HEK293 (cell line): ENCODE measurements around the gene GIPC1.

Experiments used
- CTCF ChIA-PET: fragments of 350-600 bp; formaldehyde crosslinking; extraction: SDS; loops from one replicate; lab custom pipeline; 2021; ENCODE audit warnings: antibody characterized with exemption; lab: Yijun Ruan, JAX
- POLR2A ChIA-PET: fragments of 300-600 bp; formaldehyde crosslinking; extraction: SDS; loops from one replicate; lab custom pipeline; 2020; ENCODE audit warnings: antibody characterized with exemption, inconsistent platforms; lab: Yijun Ruan, JAX
- H3K27ac ChIP-seq: fragments of 200-500 bp; sonication (Bioruptor generic); 2 replicates; pipeline ENCODE4 v1.5.1; 2014; ENCODE audit warnings: low read depth, low read length, control low read depth, inconsistent platforms; ENCODE audit errors: extremely low read depth
- H3K36me3 ChIP-seq, 2 experiments: fragments of 200-500 bp in 1 of 2; sonication (Bioruptor generic) in 1 of 2; 1 replicate in 1 of 2; 2 replicates in 1 of 2; pipeline ENCODE4 v1.5.1; 2014 to 2017; ENCODE audit warnings: inconsistent platforms in 2 of 2, low read length in 2 of 2; ENCODE audit not compliant: control insufficient read depth in 2 of 2, insufficient read depth in 1 of 2
- H3K4me1 ChIP-seq: fragments of 200-500 bp; sonication (Bioruptor generic); 2 replicates; pipeline ENCODE4 v1.5.1; 2014; ENCODE audit warnings: mild to moderate bottlenecking, low read length, inconsistent platforms; ENCODE audit not compliant: control insufficient read depth, insufficient read depth
- H3K4me3 ChIP-seq: 2 replicates; pipeline ENCODE4 v1.5.1; 2011; ENCODE audit warnings: low read depth, mild to moderate bottlenecking, control low read depth, low read length, moderate library complexity
- H3K9me3 ChIP-seq: fragments of 200-500 bp; sonication (Bioruptor generic); 2 replicates; pipeline ENCODE4 v1.5.1; 2014; ENCODE audit warnings: low read depth, low read length, inconsistent platforms; ENCODE audit not compliant: control insufficient read depth, insufficient read depth
- AEBP2 ChIP-seq: fragments of 450-650 bp; formaldehyde crosslinking; IDR thresholded peaks from 2 replicates; pipeline ENCODE4 v1.5.1; 2016; ENCODE audit warnings: missing biosample characterization, missing genetic modification characterization, borderline replicate concordance
- KLF17 ChIP-seq: fragments of 450-650 bp; formaldehyde crosslinking; IDR thresholded peaks from 2 replicates; pipeline ENCODE4 v1.5.1; 2016; ENCODE audit warnings: missing biosample characterization, missing genetic modification characterization
- KLF8 ChIP-seq: fragments of 450-650 bp; formaldehyde crosslinking; IDR thresholded peaks from 2 replicates; pipeline ENCODE4 v1.5.1; 2016; ENCODE audit warnings: missing biosample characterization, missing genetic modification characterization
- OSR2 ChIP-seq: fragments of 450-650 bp; formaldehyde crosslinking; IDR thresholded peaks from 2 replicates; pipeline ENCODE4 v1.5.1; 2016; ENCODE audit warnings: missing biosample characterization, missing genetic modification characterization
- PBX3 ChIP-seq: sonication (generic); formaldehyde crosslinking; IDR thresholded peaks from 2 replicates; pipeline ENCODE4 v1.8.1; 2022; ENCODE audit warnings: mild to moderate bottlenecking, moderate library complexity, missing genetic modification reagents
- PRDM4 ChIP-seq: fragments of 450-650 bp; formaldehyde crosslinking; IDR thresholded peaks from 2 replicates; pipeline ENCODE4 v1.5.1; 2017; ENCODE audit warnings: missing biosample characterization, missing genetic modification characterization
- REST ChIP-seq: fragments of 450-650 bp; formaldehyde crosslinking; IDR thresholded peaks from 2 replicates; pipeline ENCODE4 v1.5.1; 2016; ENCODE audit warnings: missing biosample characterization, missing genetic modification characterization
- SCRT1 ChIP-seq: fragments of 450-650 bp; formaldehyde crosslinking; IDR thresholded peaks from 2 replicates; pipeline ENCODE4 v1.5.1; 2016; ENCODE audit warnings: missing biosample characterization, missing genetic modification characterization, borderline replicate concordance
- ZFP37 ChIP-seq: fragments of 450-650 bp; formaldehyde crosslinking; IDR thresholded peaks from 2 replicates; pipeline ENCODE4 v1.5.1; 2016; ENCODE audit warnings: missing biosample characterization, missing genetic modification characterization
- ZFP69B ChIP-seq: fragments of 450-650 bp; formaldehyde crosslinking; IDR thresholded peaks from 2 replicates; pipeline ENCODE4 v1.5.1; 2016; ENCODE audit warnings: missing biosample characterization, missing genetic modification characterization
- ZNF10 ChIP-seq: fragments of 450-650 bp; formaldehyde crosslinking; IDR thresholded peaks from 2 replicates; pipeline ENCODE4 v1.5.1; 2017; ENCODE audit warnings: missing biosample characterization, missing genetic modification characterization
- ZNF112 ChIP-seq: fragments of 450-650 bp; formaldehyde crosslinking; IDR thresholded peaks from 2 replicates; pipeline ENCODE4 v1.5.0; 2017; ENCODE audit warnings: missing biosample characterization, missing genetic modification characterization
- ZNF169 ChIP-seq: fragments of 450-650 bp; formaldehyde crosslinking; IDR thresholded peaks from 2 replicates; pipeline ENCODE4 v1.5.1; 2016; ENCODE audit warnings: missing biosample characterization, missing genetic modification characterization
- ZNF18 ChIP-seq: fragments of 450-650 bp; formaldehyde crosslinking; IDR thresholded peaks from 2 replicates; pipeline ENCODE4 v1.5.1; 2016; ENCODE audit warnings: missing biosample characterization, missing genetic modification characterization
- ZNF211 ChIP-seq: fragments of 450-650 bp; formaldehyde crosslinking; IDR thresholded peaks from 2 replicates; pipeline ENCODE4 v1.5.1; 2016; ENCODE audit warnings: low read depth, missing biosample characterization, missing genetic modification characterization
- ZNF292 ChIP-seq: fragments of 450-650 bp; formaldehyde crosslinking; IDR thresholded peaks from 2 replicates; pipeline ENCODE4 v1.5.1; 2016; ENCODE audit warnings: low read depth, missing biosample characterization, missing genetic modification characterization, borderline replicate concordance
- ZNF335 ChIP-seq: fragments of 450-650 bp; formaldehyde crosslinking; conservative IDR thresholded peaks from 2 replicates; pipeline ENCODE4 v1.5.1; 2016; ENCODE audit warnings: missing biosample characterization, missing genetic modification characterization
- ZNF530 ChIP-seq: fragments of 450-650 bp; formaldehyde crosslinking; IDR thresholded peaks from 2 replicates; pipeline ENCODE4 v1.5.1; 2016; ENCODE audit warnings: low read depth, missing biosample characterization, missing genetic modification characterization
- ZNF621 ChIP-seq: fragments of 450-650 bp; formaldehyde crosslinking; IDR thresholded peaks from 2 replicates; pipeline ENCODE4 v1.5.1; 2017; ENCODE audit warnings: missing biosample characterization, missing genetic modification characterization
- ZNF664 ChIP-seq: fragments of 450-650 bp; formaldehyde crosslinking; IDR thresholded peaks from 2 replicates; pipeline ENCODE4 v1.5.1; 2016; ENCODE audit warnings: missing biosample characterization, missing genetic modification characterization
- ZNF692 ChIP-seq: fragments of 450-650 bp; formaldehyde crosslinking; IDR thresholded peaks from 2 replicates; pipeline ENCODE4 v1.5.1; 2016; ENCODE audit warnings: missing biosample characterization, missing genetic modification characterization
- ZNF701 ChIP-seq: fragments of 450-650 bp; formaldehyde crosslinking; IDR thresholded peaks from 2 replicates; pipeline ENCODE4 v1.5.1; 2016; ENCODE audit warnings: missing biosample characterization, missing genetic modification characterization
- ZNF776 ChIP-seq: fragments of 450-650 bp; formaldehyde crosslinking; IDR thresholded peaks from 2 replicates; pipeline ENCODE4 v1.5.0; 2017; ENCODE audit warnings: missing biosample characterization, missing genetic modification characterization, borderline replicate concordance

GIPC1 gene

GRCh38 chr19:14517840-14518505 is 22.0 kb upstream of the GIPC1 start, which contains the start of gene DNAJB1 (continued):
- TF ChIP-seq KLF8 (tag by site-specific recombination) (0 out of 2 replicates have a peak, but pooled peaks have one; percentile 45), ZFP37 (tag by site-specific recombination) (peak; percentile 80; the same call in 1 of the 2 replicates), ZNF169 (tag by site-specific recombination) (peak; percentile 63; the same call in 1 of the 2 replicates), PRDM4 (tag by site-specific recombination) (0 out of 2 replicates have a peak, but pooled peaks have one; percentile 15), ZNF664 (tag by site-specific recombination) (no peak), REST (tag by site-specific recombination) (peak; percentile 45), ZNF10 (tag by site-specific recombination) (no peak), ZNF18 (0 out of 2 replicates have a peak, but pooled peaks have one; percentile 35), ZNF335 (tag by site-specific recombination) (peak; percentile 75), KLF17 (tag by site-specific recombination) (peak; percentile 58), ZFP69B (peak; percentile 21; the same call in 1 of the 2 replicates), ZNF211 (no peak)

- Histone ChIP-seq H3K36me3 (peaks cover 3 to 39% of the 10 kb centered on the region in 2 experiments; a peak in 1 of 3 replicates), H3K4me3 (peak overlapping the region; percentile 97), H3K27ac (peak overlapping the region; percentile 96), H3K9me3 (no peaks in the 10 kb centered on the region), H3K4me1 (no peaks in the 10 kb centered on the region; the same call in 1 of the 2 replicates)
- ChIA-PET CTCF (interaction anchor here (2.1 kb wide), 1 partner anchor 13 kb away, joined by 5 read pairs; no protein-coding TSS in a partner anchor), POLR2A (interaction anchor here (0.6 to 2.6 kb wide), 15 partner anchors 9 to 173 kb away, joined by 3 to 48 read pairs (median 4); partner anchors contain the start of genes GIPC1, NDUFB7 and ZNF333)
- TF ChIP-seq ZNF776 (tag by site-specific recombination) (no peak), OSR2 (tag by site-specific recombination) (no peak), ZNF112 (tag by site-specific recombination) (no peak), PBX3 (CRISPR knock-in tag) (no peak), SCRT1 (tag by site-specific recombination) (no peak), ZNF292 (tag by site-specific recombination) (no peak), ZNF692 (tag by site-specific recombination) (no peak), ZNF701 (tag by site-specific recombination) (no peak), ZNF530 (no peak), ZNF621 (no peak), AEBP2 (tag by site-specific recombination) (no peak)
Observed at GRCh38 chr19:14517446-14517839, 21.5 kb upstream of the GIPC1 start.
